ENCODE measurements around the gene NMNAT3.

DNA sequence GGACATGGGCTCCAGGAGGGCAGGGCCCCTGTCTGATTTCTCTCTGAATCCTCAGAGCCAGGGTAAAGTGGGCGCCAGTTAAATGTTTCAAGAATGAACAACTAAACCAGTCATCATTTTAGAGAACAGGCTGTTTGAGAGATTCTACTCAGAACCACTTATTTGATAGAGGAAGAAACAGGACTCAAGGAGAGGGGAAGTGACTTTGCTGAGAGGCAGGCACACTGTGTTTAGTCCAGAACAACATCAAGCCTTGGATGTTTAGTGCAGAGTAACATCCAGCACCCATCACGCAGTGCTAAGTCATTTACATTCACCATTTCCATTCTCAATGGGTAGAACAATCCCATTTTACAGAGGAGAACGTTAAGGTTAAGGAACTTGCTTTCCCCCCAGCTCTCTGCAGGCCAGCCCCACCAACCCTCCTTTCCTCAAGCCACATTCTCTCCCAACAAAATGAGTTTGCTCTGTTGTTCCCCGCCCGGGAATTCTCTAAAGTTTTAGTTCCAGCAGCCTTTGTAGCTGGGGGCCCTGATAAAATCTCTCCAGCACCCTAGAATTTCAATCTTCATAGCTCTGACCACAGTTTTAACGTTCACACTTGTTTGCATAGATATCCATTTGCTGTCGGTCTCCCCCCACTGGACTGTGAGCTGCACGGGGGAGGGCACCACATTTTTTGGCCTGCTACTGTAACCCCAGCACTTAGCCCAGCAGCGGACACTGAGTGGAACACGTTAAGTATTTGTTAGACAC is 962 bp downstream of the NMNAT3 start:
- TF ChIP-seq, protein P1, sequence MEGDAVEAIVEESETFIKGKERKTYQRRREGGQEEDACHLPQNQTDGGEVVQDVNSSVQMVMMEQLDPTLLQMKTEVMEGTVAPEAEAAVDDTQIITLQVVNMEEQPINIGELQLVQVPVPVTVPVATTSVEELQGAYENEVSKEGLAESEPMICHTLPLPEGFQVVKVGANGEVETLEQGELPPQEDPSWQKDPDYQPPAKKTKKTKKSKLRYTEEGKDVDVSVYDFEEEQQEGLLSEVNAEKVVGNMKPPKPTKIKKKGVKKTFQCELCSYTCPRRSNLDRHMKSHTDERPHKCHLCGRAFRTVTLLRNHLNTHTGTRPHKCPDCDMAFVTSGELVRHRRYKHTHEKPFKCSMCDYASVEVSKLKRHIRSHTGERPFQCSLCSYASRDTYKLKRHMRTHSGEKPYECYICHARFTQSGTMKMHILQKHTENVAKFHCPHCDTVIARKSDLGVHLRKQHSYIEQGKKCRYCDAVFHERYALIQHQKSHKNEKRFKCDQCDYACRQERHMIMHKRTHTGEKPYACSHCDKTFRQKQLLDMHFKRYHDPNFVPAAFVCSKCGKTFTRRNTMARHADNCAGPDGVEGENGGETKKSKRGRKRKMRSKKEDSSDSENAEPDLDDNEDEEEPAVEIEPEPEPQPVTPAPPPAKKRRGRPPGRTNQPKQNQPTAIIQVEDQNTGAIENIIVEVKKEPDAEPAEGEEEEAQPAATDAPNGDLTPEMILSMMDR (IDR thresholded peaks at IDR 0.05) = no peak
- no peak for TF ChIP-seq POLR2A (IDR thresholded peaks at IDR 0.05)
